ENCODE results near the gene ST14.

The ST14 gene

DNA sequence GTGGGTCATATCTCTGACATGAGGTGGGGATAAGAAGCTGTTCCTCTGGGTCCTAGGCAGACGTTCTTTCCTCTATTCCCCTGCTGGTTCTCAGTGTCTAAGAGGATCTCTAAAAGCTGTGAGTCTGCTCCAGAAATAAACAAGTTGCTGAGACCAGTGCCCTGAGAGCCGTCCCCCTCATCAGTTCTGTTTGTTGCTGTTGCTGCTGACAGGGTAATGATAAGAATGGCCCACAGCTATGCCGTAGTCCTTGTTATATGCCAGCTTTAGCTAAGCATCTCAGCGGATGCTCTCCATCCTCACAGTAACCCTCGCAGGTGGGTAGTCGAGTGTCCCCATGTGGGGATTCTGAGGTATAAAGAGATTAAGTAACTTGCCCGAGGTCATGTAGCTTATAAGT, 23.5 kb upstream of the ST14 start:
- TF ChIP-seq, protein P1, sequence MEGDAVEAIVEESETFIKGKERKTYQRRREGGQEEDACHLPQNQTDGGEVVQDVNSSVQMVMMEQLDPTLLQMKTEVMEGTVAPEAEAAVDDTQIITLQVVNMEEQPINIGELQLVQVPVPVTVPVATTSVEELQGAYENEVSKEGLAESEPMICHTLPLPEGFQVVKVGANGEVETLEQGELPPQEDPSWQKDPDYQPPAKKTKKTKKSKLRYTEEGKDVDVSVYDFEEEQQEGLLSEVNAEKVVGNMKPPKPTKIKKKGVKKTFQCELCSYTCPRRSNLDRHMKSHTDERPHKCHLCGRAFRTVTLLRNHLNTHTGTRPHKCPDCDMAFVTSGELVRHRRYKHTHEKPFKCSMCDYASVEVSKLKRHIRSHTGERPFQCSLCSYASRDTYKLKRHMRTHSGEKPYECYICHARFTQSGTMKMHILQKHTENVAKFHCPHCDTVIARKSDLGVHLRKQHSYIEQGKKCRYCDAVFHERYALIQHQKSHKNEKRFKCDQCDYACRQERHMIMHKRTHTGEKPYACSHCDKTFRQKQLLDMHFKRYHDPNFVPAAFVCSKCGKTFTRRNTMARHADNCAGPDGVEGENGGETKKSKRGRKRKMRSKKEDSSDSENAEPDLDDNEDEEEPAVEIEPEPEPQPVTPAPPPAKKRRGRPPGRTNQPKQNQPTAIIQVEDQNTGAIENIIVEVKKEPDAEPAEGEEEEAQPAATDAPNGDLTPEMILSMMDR (IDR thresholded peaks at IDR 0.05; ENCODE audit: low read depth, low read length): no peak
- no peak overlapping the region for H3K4me3 ChIP-seq (ENCODE audit: low read depth, low read length)

DNA sequence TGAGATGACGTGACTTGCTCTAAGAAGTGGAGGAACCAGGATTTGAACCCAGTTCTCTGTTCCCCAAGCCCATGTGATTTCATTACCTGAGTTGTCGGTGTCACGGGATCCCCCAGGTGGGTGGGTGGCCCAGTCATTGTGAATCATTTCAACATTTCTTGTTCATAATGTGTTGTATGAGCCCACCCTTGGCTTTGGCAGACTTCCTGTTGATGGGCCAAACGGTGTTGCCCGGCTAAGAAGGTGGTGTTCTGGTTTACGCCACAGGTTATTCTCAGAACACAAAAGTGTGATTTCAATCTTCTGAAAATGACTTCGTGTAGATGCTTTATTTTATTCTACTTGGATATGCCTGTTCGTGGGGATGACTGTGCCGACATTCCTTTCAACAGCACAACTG, 21.6 kb upstream of the ST14 start:
- H3K4me3 ChIP-seq (ENCODE audit: low read depth, low read length): no peak overlapping the region
- TF ChIP-seq, protein P1 (IDR thresholded peaks at IDR 0.05; ENCODE audit: low read depth, low read length): no peak

GRCh38 chr11:130139401-130139800, 20.2 kb upstream of the ST14 start:
- H3K4me3 ChIP-seq (ENCODE audit: low read depth, low read length): no peak overlapping the region
- TF ChIP-seq, protein P1 (IDR thresholded peaks at IDR 0.05; ENCODE audit: low read depth, low read length): no peak

- TF ChIP-seq, protein P1 (IDR thresholded peaks at IDR 0.05; ENCODE audit: low read depth, low read length): no peak
- no peak overlapping the region for H3K4me3 ChIP-seq (ENCODE audit: low read depth, low read length)
Observed at GRCh38 chr11:130141561-130142341, 17.8 kb upstream of the ST14 start.

DNA sequence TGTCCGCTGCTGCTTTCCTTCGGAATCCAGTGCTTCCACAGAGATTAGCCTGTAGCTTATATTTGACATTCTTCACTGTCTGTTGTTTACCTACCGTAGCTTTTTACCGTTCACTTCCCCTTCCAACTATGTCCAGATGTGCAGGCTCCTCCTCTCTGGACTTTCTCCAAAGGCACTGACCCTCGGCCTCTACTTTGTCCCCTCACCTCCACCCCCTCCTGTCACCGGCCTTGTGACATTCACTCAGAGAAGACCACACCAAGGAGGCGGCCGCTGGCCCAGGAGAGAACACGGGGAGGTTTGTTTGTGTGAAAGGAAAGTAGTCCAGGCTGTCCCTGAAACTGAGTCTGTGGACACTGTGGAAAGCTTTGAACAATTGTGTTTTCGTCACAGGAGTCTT, 15.4 kb upstream of the ST14 start:
- TF ChIP-seq, protein P1 (IDR thresholded peaks at IDR 0.05; ENCODE audit: low read depth, low read length): no peak
- H3K4me3 ChIP-seq (ENCODE audit: low read depth, low read length): no peak overlapping the region

DNA sequence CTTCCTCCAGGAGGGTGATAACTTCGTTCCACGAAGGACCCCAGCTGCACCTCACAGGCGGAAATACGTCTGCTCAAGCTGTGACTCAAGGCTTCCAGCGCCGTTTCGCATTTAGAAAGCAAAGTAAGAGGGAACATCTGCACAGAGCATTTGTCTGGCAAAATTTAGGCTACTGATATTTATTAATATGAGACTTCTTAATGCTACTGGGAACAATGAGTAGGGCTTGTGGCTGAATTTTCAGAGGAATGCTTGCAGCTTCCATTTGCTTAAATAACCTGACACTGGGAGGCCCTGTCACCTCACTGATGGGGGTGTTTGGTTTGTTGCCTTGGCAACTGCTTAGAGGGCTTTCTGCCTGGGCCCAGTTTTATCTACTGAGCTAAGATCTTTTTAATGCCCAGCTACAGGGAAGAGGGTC, 14.7 kb upstream of the ST14 start:
- H3K4me3 ChIP-seq (ENCODE audit: low read depth, low read length): no peak overlapping the region
- TF ChIP-seq, protein P1 (IDR thresholded peaks at IDR 0.05; ENCODE audit: low read depth, low read length): no peak

GRCh38 chr11:130145311-130145812, 14.2 kb upstream of the ST14 start:
- TF ChIP-seq, protein P1 (IDR thresholded peaks at IDR 0.05; ENCODE audit: low read depth, low read length): no peak
- H3K4me3 ChIP-seq (ENCODE audit: low read depth, low read length): no peak overlapping the region

Measured in WI38 (cell line).